Activated naive CD4-positive, alpha-beta T cell treated with anti-CD3 and anti-CD28 coated beads for 36 hours (primary cell): ENCODE results near the gene SLC1A3. TPM values are rescaled to one million over a fixed set of nuclear protein-coding genes. Genes with fewer than 3 reads are reported as not detected.
"Not testable (repeated sequence)": the region's sequence is repeated elsewhere in the genome, so short reads cannot be mapped to it uniquely, and the experiment has no call there.

Experiments
- CTCF ChIA-PET: fragments of 350-600 bp; sonication (Branson Sonifier 250); formaldehyde crosslinking; loops from one replicate; lab custom pipeline; 2021; ENCODE audit warnings: antibody characterized with exemption; lab: Charles Lee
- DNase-seq: peaks from one replicate; pipeline ENCODE4 v3.0.0-alpha.2; 2020
- H3K27ac Mint-ChIP-seq: one replicate; pipeline ENCODE4 v1.8.0; 2021; ENCODE audit warnings: mild to moderate bottlenecking, mixed read lengths
- H3K27me3 Mint-ChIP-seq: one replicate; pipeline ENCODE4 v1.8.0; 2021; ENCODE audit warnings: low read depth, mixed read lengths
- H3K36me3 Mint-ChIP-seq: one replicate; pipeline ENCODE4 v1.8.0; 2021; ENCODE audit warnings: low read depth, mixed read lengths
- H3K4me1 Mint-ChIP-seq: one replicate; pipeline ENCODE4 v1.8.0; 2021; ENCODE audit warnings: low read depth, mixed read lengths
- H3K4me3 Mint-ChIP-seq: one replicate; pipeline ENCODE4 v1.8.0; 2021; ENCODE audit warnings: mild to moderate bottlenecking, moderate library complexity, mixed read lengths
- H3K9me3 Mint-ChIP-seq: one replicate; pipeline ENCODE4 v1.8.0; 2021; ENCODE audit warnings: mixed read lengths
- intact Hi-C: fragments of 100-400 bp; cut with micrococcal nuclease; formaldehyde crosslinking; loops from one replicate; pipeline ENCODE4 v1.15.1; 2023
- total RNA-seq, 2 experiments: library from RNA; stranded (reverse); gene quantifications; one replicate each; pipeline ENCODE4 v1.2.3, GENCODE V29; 2021

Gene SLC1A3
- total RNA-seq, result under 1 TPM; 0.86 to 0.99 TPM

DNA sequence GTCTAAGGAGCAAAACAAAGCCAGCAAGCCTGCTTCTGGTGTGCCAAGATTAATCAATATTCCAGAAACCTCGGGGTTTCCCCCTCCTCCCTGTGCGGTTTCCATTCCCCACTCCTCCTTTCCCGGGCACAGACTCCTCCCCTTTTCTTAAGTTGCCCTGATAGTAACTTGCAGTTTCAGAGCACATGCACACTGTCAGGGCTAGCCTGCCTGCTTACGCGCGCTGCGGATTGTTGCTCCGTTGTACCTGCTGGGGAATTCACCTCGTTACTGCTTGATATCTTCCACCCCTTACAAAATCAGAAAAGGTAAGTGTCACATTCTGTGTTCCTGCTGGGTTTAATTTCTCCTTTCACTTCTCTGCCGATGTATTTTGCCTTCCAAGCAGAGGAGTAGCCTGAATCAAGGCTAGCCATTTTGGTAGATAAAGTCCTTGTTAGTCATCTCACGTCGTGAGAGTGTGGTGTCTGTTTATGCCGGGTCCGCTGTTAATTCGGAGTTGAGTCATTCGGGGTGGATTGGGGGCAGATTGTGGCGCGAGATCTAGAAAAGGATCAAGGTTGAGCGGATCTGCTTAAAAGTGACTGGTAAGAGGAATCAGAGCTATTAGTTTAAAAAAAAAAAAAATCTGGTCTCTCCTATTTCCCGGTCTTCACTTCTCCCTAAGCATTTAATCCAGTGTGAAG lies at the start of gene SLC1A3:
Gene SLC1A3 (plus strand): TSS at position 179 of the 686 bp plus-strand sequence. CDS start 1,818 bp downstream, outside the sequence.
- Mint-ChIP-seq H3K4me3 (peak within 1 kb of the TSS; percentile 71), H3K27me3 (peaks cover 47% of the 10 kb centered on the region), H3K4me1 (peaks cover 19% of the 10 kb centered on the region), H3K36me3 (no peaks in the 10 kb centered on the region), H3K9me3 (no peaks in the 10 kb centered on the region), H3K27ac (peak within 1 kb of the TSS; percentile 67)
- intact Hi-C loops, result loop anchor here (1.0 to 5.0 kb wide), 7 partner anchors 25 to 1769 kb away; partner anchors contain the start of genes NIPBL, NUP155, SKP2 and TTC23L
- peak; percentile 80 for DNase-seq
- CTCF ChIA-PET, result no interaction called here

DNA sequence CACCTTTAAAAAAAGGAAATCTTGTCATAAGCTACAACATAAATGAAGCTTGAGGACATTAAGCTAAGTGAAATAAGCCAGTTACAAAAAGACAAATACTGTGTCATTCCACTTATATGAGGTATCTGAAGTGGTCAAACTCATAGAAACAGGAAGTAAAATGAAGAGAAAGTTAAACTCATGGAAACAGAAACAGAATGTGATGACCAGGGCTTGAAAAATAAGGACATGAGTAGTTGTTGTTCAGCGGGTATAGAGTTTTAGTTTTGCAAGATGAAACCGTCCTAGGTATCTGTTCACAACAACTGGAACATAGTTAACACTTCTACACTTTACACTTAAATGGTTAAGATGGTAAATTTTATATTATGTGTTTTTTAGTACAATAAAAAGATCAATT lies 47.8 kb upstream of the SLC1A3 start:
- H3K27ac Mint-ChIP-seq, result no peak overlapping the region
- intact Hi-C loops, result no loop called here
- no peaks in the 10 kb centered on the region for H3K27me3 Mint-ChIP-seq
- peaks cover 4% of the 10 kb centered on the region for H3K9me3 Mint-ChIP-seq
- H3K36me3 Mint-ChIP-seq, result no peaks in the 10 kb centered on the region
- H3K4me1 Mint-ChIP-seq, result no peaks in the 10 kb centered on the region
- no peak for DNase-seq
- CTCF ChIA-PET, result interaction anchor here (0.9 kb wide), 1 partner anchor 52 kb away, joined by 3 read pairs; no protein-coding TSS in a partner anchor
- no peak overlapping the region for H3K4me3 Mint-ChIP-seq

DNA sequence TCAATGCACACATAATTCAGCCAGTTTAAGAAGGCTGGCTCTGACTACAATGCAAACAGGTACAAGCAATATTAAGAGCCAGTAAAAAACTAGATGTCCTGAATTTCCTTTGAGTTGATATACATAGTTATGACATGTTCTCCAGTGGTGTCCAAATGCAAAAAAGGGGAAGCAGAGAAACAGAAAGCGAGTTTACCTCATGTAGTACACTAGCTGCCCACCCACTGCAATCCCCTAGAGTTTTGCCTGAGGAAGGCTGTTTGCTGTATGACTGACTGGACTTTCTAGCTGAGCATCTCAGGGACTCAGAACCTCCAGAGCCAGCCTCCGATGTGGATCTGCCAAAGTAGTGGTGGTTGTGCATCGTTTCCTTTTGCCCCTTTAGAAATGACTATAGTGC lies 44.8 kb upstream of the SLC1A3 start:
- Mint-ChIP-seq H3K4me1 (no peaks in the 10 kb centered on the region), H3K27ac (no peak overlapping the region), H3K4me3 (no peak overlapping the region), H3K9me3 (no peaks in the 10 kb centered on the region), H3K27me3 (no peaks in the 10 kb centered on the region), H3K36me3 (no peaks in the 10 kb centered on the region)
- intact Hi-C loops, result no loop called here
- CTCF ChIA-PET, result interaction anchor here (0.6 kb wide), 1 partner anchor 14 kb away, joined by 3 read pairs; no protein-coding TSS in a partner anchor
- no peak for DNase-seq

DNA sequence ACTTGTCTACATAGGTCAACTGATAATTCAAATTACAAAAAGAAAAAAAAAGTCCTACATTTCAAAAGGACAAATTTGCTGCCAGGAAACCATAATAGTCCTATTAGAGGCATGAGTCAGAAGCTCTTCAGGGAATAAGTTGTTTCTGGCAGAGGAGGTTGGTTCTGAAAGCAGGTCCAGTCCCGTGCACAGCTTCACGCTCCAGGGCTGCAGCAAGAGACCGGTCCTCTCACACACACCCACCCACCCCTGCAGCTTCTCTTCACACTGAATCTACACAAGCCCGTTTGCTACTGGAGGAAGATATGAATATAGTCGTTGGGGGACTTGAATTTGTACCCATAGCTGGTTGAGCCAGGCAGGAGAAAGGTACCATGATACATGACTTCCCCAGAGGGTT lies 36.9 kb upstream of the SLC1A3 start:
- Mint-ChIP-seq H3K27ac (no peak overlapping the region), H3K4me3 (no peak overlapping the region), H3K36me3 (no peaks in the 10 kb centered on the region), H3K4me1 (no peaks in the 10 kb centered on the region), H3K9me3 (no peaks in the 10 kb centered on the region), H3K27me3 (no peaks in the 10 kb centered on the region)
- intact Hi-C loops, result no loop called here
- CTCF ChIA-PET, result interaction anchor here (0.6 kb wide), 1 partner anchor 555 kb away, joined by 3 read pairs; no protein-coding TSS in a partner anchor
- DNase-seq, result no peak

DNA sequence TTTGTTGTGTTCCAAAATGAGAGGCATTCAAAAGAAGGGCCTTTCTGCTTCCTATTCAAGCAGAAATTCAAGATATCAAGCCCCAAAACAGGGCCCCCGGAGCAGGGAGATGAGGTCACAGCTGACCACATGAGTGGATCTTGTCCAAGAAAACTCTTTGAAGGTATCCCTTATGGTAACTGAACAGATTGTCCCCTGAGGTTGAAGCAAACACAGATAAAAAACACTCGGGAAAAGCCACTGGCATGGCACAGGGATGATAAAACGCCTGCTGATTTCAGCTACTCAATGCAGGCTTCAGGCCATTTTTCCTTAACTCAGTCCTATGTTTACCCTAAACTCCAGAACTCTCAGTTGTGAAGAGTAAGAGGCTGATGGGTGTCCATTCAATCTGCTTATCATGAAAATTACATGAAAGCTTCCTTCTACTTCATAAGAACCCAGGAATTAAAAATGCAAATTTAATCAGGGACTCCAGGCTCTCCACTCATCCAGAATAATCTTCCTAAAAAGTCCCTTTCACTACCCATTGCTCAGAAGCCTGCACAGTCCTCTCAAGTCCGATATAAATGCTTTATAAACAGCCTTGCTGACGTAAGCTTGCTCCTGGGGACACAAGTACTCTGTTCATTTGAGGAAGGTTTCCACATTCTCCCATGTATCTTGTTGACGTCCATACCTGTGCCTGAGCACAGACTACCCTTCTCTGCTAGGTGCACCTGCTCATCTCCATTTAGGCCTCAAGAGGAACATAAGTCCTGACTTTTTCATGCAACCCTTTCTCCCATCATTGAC lies 35.9 kb upstream of the SLC1A3 start:
- intact Hi-C loops, result no loop called here
- no peaks in the 10 kb centered on the region for H3K4me1 Mint-ChIP-seq
- CTCF ChIA-PET, result interaction anchor here (0.6 kb wide), 1 partner anchor 120 kb away, joined by 3 read pairs; no protein-coding TSS in a partner anchor

DNA sequence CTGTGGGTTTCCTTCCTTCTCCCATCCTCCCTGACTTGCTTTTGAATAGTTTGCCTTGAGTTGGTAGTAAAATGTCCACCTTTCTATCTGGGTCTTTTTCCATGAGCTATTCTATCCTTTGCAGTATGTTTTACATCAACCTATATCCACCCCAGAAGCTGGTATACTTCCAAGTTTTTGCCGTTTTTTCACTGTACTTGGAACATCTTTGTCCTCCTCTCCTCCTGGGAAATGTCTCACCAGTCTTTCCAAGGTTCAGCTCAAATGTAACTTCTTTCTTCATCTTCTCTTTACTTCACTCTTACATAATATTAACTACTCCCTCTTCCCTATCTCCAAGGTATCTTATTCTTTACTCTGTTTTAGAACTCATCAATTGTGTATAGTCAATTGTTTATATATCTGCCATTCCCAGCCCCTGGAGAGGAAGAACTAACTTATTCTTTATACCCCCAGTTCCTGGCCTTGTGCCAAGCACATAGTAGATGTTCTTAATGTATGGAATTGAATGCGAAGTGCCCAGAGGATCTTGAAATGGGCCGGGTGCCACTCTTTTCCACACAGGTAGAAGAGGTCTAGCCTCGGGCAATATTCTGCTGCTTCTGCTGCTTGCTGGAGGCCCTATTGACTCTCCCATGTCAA lies 34.9 kb upstream of the SLC1A3 start:
- no peaks in the 10 kb centered on the region for H3K4me1 Mint-ChIP-seq
- no peak overlapping the region for H3K27ac Mint-ChIP-seq
- DNase-seq, result no peak
- H3K4me3 Mint-ChIP-seq, result no peak overlapping the region
- no peaks in the 10 kb centered on the region for H3K27me3 Mint-ChIP-seq
- no peaks in the 10 kb centered on the region for H3K36me3 Mint-ChIP-seq
- CTCF ChIA-PET, result no interaction called here
- H3K9me3 Mint-ChIP-seq, result no peaks in the 10 kb centered on the region
- intact Hi-C loops, result no loop called here

More for the DNA sequence above, 35.9 kb upstream of the SLC1A3 start:
- no peaks in the 10 kb centered on the region for H3K36me3 Mint-ChIP-seq
- no peak overlapping the region for H3K27ac Mint-ChIP-seq
- no peak for DNase-seq
- no peak overlapping the region for H3K4me3 Mint-ChIP-seq
- H3K9me3 Mint-ChIP-seq, result no peaks in the 10 kb centered on the region
- no peaks in the 10 kb centered on the region for H3K27me3 Mint-ChIP-seq

DNA sequence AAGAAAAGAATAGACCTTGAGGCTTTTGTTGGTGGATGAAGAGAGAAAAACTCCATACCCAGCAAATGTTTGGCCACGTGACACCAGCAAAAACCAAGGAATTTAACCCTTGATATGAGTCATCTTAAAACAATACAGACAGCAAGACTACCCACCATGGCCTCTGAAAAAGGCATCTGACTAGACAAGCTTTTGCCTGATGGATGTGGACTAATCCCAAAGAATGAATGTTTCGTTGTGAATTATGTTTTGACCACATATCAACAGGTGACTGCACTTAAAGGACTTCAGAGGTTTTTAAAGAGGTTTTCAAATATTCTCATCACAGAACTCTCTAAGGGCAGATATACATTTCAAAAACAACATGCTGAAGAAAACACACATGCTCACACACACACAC lies 33.0 kb upstream of the SLC1A3 start:
- no peak overlapping the region for H3K27ac Mint-ChIP-seq
- no peaks in the 10 kb centered on the region for H3K4me1 Mint-ChIP-seq
- H3K4me3 Mint-ChIP-seq, result no peak overlapping the region
- intact Hi-C loops, result no loop called here
- no peaks in the 10 kb centered on the region for H3K27me3 Mint-ChIP-seq
- DNase-seq, result no peak
- H3K9me3 Mint-ChIP-seq, result no peaks in the 10 kb centered on the region
- CTCF ChIA-PET, result no interaction called here
- no peaks in the 10 kb centered on the region for H3K36me3 Mint-ChIP-seq

DNA sequence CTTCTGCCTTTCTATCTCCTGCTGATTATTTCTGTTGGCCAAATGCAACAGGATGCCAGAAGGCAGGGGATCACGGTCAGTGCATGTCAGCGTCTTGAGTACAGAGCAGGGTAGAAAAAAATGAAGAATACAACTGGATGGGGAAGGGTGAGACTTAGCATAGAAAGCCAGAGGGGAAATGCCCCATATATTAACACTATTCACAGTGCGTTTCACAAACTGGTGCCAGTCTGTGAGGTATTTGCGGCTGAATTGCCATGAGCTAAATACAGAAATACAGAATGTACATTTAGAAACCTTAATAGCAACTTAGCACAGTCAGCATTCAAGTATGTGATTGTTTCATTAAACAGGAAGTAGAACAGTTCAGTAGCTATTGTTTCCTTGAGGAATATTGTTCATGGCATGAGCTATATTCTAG lies 31.0 kb upstream of the SLC1A3 start:
- no peaks in the 10 kb centered on the region for H3K27me3 Mint-ChIP-seq
- intact Hi-C loops, result no loop called here
- CTCF ChIA-PET, result interaction anchor here (0.6 to 1.1 kb wide), 2 partner anchors 14 to 113 kb away, joined by 3 read pairs; no protein-coding TSS in a partner anchor

DNA sequence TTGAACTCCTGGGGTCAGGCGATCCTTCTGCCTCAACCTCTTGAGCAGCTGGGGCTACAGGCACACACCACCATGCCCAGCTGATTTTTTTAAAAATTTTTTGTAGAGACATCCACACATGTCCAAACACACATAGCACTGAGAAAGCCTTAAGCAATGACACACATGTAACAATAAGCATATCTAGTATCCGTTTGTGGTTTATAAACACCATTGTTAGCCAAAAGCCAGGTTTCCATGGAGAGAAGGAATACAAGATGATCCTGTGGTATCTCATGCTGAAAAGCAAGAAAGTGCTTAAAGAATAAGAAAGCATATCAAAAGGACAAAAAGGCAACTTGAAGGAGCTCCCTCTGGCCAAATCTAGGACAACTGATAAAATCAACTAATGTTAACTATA lies 29.7 kb upstream of the SLC1A3 start:
- H3K27ac Mint-ChIP-seq, result no peak overlapping the region

More for the DNA sequence above, 31.0 kb upstream of the SLC1A3 start:
- no peaks in the 10 kb centered on the region for H3K4me1 Mint-ChIP-seq
- no peaks in the 10 kb centered on the region for H3K36me3 Mint-ChIP-seq
- H3K4me3 Mint-ChIP-seq, result no peak overlapping the region
- no peaks in the 10 kb centered on the region for H3K9me3 Mint-ChIP-seq
- no peak for DNase-seq
- no peak overlapping the region for H3K27ac Mint-ChIP-seq

DNA sequence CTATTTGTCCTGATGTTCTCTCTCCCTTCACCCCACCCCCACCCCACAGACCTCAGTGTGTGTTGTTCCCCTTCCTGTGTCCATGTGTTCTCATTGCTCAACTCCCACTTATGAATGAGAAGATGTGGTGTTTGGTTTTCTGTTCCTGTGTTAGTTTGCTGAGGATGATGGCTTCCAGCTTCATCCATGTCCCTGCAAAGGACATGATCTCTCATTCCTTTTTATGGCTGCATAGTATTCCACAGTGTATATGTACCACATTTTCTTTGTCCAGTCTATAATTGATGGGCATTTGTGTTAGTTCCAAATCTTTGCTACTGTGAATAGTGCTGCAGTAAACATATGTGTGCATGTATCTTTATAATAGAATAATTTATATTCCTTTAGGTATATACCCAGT lies 26.5 kb upstream of the SLC1A3 start:
- CTCF ChIA-PET, DNase-seq, H3K27me3 Mint-ChIP-seq, H3K27ac Mint-ChIP-seq, H3K4me3 Mint-ChIP-seq, H3K36me3 Mint-ChIP-seq, H3K4me1 Mint-ChIP-seq, H3K9me3 Mint-ChIP-seq, intact Hi-C loops: not testable (repeated sequence)

More for the DNA sequence above, 29.7 kb upstream of the SLC1A3 start:
- no peak for DNase-seq
- intact Hi-C loops, result no loop called here
- no peaks in the 10 kb centered on the region for H3K36me3 Mint-ChIP-seq
- H3K27me3 Mint-ChIP-seq, result peaks cover 2% of the 10 kb centered on the region
- CTCF ChIA-PET, result interaction anchor here (0.7 to 1.1 kb wide), 2 partner anchors 112 to 599 kb away, joined by 3 read pairs; no protein-coding TSS in a partner anchor
- no peak overlapping the region for H3K4me3 Mint-ChIP-seq
- H3K4me1 Mint-ChIP-seq, result no peaks in the 10 kb centered on the region
- H3K9me3 Mint-ChIP-seq, result no peaks in the 10 kb centered on the region

DNA sequence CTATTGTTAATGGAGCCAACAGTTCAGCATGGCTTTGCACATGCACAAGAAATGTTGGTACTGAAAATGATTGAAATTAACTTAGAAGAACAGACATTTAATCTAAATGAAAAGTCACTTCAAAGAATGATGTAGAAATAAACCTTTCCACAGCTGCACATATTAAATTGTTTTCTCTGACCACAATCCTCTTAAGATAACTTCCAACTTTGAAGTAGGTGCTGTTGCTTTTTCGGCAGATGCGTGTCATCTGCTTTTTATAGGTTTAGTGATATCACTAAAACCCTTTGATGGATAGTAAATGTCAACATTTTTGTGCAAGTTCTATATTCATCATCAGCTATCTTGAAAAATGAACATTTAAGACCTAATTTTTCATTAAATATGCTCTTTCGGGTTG lies 25.3 kb upstream of the SLC1A3 start:
- Mint-ChIP-seq H3K9me3 (no peaks in the 10 kb centered on the region), H3K27me3 (peaks cover 4% of the 10 kb centered on the region), H3K36me3 (no peaks in the 10 kb centered on the region), H3K4me3 (no peak overlapping the region), H3K27ac (no peak overlapping the region), H3K4me1 (no peaks in the 10 kb centered on the region)
- intact Hi-C loops, result no loop called here
- DNase-seq, result no peak
- CTCF ChIA-PET, result no interaction called here
